K562 (cell line): ENCODE data around the gene LDB1. TPM values are rescaled to one million over a fixed set of nuclear protein-coding genes. Genes with fewer than 3 reads are reported as not detected.

ENCODE experiments used
- CREB1 ChIP-seq, 2 experiments: sonication (generic) in 1 of 2; formaldehyde crosslinking in 1 of 2; IDR thresholded peaks; 2 replicates each; pipeline versions ENCODE4 v1.6.1 to v1.8.0; 2012 to 2022; ENCODE audit warnings: inconsistent platforms in 1 of 2, mild to moderate bottlenecking in 1 of 2, missing genetic modification reagents in 1 of 2, moderate library complexity in 1 of 2
- KLF10 ChIP-seq: fragments of 250-450 bp; sonication (Bioruptor Pico); IDR thresholded peaks from 2 replicates; pipeline ENCODE4 v1.6.1; 2021; ENCODE audit warnings: matching md5 sums
- TCFL5 ChIP-seq: fragments of 250-450 bp; sonication (Bioruptor Pico); conservative IDR thresholded peaks from 2 replicates; pipeline ENCODE4 v1.6.1; 2021; ENCODE audit warnings: mild to moderate bottlenecking, moderate library complexity, matching md5 sums
- polyA plus RNA-seq, 8 experiments: library from polyadenylated mRNA; depleted of rRNA in 4 of 8; stranded (reverse) in 5 of 8; unstranded in 3 of 8; fragments of >200 nt; fragmentation: Nextera tagmentation in 2 of 8; fragmentation: Illumina TruSeq in 1 of 8; extraction: Ambion mirVana in 2 of 8; extraction: Trizol in 1 of 8; gene quantifications; 2 replicates each; pipeline versions ENCODE4 v1.2.1 to v1.2.3, GENCODE V29; 2011 to 2014; ENCODE audit warnings: inconsistent platforms in 1 of 8, missing spikeins in 1 of 8
- total RNA-seq, 7 experiments: library from RNA; depleted of rRNA in 6 of 7; stranded (reverse); fragments of >200 nt in 6 of 7; fragmentation: Illumina TruSeq in 2 of 7; extraction: Trizol in 2 of 7; gene quantifications; 2 replicates each; pipeline versions ENCODE4 v1.2.1 to v1.2.3, GENCODE V29; 2011 to 2021; ENCODE audit warnings: low replicate concordance in 1 of 7
- TF ChIP-seq, protein P1 (sequence below): fragments of 450-650 bp; IDR thresholded peaks from 2 replicates; pipeline ENCODE4 v1.6.1; 2016; ENCODE audit warnings: borderline replicate concordance
- TF ChIP-seq, protein P2 (sequence below): fragments of 250-450 bp; sonication (Bioruptor Pico); IDR thresholded peaks from 2 replicates; pipeline ENCODE4 v1.5.0; 2021
- TF ChIP-seq, protein P3 (sequence below), 3 experiments: fragments of 200-800 bp in 1 of 3; fragments of 250-450 bp in 1 of 3; fragments of 450-650 bp in 1 of 3; sonication (Bioruptor Pico) in 1 of 3; sonication (Bioruptor generic) in 1 of 3; formaldehyde crosslinking in 1 of 3; IDR thresholded peaks; 2 replicates each; pipeline versions ENCODE4 v1.6.1 to v1.8.0; 2016 to 2022; ENCODE audit warnings: mild to moderate bottlenecking in 2 of 3, missing genetic modification characterization in 2 of 3, missing compliant biosample characterization in 1 of 3, moderate library complexity in 1 of 3
- TF ChIP-seq, protein P4 (sequence below): fragments of 450-650 bp; IDR thresholded peaks from 2 replicates; pipeline ENCODE4 v1.6.1; 2017; ENCODE audit warnings: antibody characterized with exemption, mild to moderate bottlenecking
- TF ChIP-seq, protein P5 (sequence below): sonication (generic); formaldehyde crosslinking; IDR thresholded peaks from 2 replicates; pipeline ENCODE4 v1.8.0; 2022; ENCODE audit warnings: mild to moderate bottlenecking, missing genetic modification reagents, borderline replicate concordance
- TF ChIP-seq, protein P6 (sequence below): sonication (generic); IDR thresholded peaks from 2 replicates; pipeline ENCODE4 v1.6.1; 2016

Gene LDB1
- total and polyA plus RNA-seq, 9 of the 15 experiments (the other 6 are each of a cell fraction or from before 2014, with no cell fraction given) = 1.9 to 137 (median 105) TPM

DNA sequence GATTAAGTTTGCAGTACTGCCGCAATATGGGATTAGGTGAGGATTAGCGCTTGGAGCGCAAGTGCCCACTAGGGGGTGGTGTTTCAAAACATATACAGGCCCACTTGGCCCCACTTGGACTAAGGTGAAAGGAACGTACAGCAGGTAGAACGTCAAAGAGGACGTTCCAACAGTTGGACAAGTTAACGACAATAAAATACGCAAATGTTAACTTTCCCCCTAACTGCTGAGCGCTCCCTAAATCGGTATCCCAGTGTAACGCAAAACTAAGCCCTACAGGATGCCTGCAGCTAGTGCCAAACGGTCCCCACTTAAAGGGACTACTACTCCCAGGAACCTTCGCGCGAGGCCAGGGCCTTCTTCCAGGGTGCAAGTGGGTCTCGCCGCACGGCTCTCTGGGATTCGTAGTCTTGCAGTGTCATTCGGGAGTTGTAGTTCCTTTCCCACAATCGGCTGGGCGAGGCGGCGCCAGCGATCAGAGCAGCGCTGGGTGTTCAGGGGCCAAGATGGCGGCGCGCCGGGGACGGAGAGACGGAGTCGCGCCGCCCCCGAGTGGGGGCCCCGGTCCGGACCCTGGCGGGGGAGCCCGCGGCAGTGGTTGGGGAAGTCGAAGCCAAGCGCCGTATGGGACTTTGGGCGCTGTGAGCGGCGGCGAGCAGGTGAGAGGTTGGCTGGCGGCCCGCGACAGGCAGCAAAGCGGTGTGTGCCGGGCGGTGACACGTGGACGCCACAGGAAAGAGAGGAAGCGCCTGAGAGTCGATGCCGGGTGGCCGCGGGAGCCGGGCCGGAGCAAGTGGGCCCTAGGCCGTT lies 12.6 kb upstream of the LDB1 start, which contains the start of gene PPRC1 (continued):
- TF ChIP-seq, protein P1, sequence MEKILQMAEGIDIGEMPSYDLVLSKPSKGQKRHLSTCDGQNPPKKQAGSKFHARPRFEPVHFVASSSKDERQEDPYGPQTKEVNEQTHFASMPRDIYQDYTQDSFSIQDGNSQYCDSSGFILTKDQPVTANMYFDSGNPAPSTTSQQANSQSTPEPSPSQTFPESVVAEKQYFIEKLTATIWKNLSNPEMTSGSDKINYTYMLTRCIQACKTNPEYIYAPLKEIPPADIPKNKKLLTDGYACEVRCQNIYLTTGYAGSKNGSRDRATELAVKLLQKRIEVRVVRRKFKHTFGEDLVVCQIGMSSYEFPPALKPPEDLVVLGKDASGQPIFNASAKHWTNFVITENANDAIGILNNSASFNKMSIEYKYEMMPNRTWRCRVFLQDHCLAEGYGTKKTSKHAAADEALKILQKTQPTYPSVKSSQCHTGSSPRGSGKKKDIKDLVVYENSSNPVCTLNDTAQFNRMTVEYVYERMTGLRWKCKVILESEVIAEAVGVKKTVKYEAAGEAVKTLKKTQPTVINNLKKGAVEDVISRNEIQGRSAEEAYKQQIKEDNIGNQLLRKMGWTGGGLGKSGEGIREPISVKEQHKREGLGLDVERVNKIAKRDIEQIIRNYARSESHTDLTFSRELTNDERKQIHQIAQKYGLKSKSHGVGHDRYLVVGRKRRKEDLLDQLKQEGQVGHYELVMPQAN = peak; percentile 94
- no peak for TF ChIP-seq TCFL5 (CRISPR knock-in tag)
- TF ChIP-seq, protein P2, sequence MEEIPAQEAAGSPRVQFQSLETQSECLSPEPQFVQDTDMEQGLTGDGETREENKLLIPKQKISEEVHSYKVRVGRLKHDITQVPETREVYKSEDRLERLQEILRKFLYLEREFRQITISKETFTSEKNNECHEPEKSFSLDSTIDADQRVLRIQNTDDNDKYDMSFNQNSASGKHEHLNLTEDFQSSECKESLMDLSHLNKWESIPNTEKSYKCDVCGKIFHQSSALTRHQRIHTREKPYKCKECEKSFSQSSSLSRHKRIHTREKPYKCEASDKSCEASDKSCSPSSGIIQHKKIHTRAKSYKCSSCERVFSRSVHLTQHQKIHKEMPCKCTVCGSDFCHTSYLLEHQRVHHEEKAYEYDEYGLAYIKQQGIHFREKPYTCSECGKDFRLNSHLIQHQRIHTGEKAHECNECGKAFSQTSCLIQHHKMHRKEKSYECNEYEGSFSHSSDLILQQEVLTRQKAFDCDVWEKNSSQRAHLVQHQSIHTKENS = no peak
- peak; percentile 28; the same call in 1 of the 2 replicates for TF ChIP-seq CREB1 (IDR thresholded peaks at IDR 0.05)
- TF ChIP-seq CREB1 (CRISPR knock-in tag; IDR thresholded peaks at IDR 0.05) = peak; percentile 59; the same call in 1 of the 2 replicates
- TF ChIP-seq, protein P3, sequence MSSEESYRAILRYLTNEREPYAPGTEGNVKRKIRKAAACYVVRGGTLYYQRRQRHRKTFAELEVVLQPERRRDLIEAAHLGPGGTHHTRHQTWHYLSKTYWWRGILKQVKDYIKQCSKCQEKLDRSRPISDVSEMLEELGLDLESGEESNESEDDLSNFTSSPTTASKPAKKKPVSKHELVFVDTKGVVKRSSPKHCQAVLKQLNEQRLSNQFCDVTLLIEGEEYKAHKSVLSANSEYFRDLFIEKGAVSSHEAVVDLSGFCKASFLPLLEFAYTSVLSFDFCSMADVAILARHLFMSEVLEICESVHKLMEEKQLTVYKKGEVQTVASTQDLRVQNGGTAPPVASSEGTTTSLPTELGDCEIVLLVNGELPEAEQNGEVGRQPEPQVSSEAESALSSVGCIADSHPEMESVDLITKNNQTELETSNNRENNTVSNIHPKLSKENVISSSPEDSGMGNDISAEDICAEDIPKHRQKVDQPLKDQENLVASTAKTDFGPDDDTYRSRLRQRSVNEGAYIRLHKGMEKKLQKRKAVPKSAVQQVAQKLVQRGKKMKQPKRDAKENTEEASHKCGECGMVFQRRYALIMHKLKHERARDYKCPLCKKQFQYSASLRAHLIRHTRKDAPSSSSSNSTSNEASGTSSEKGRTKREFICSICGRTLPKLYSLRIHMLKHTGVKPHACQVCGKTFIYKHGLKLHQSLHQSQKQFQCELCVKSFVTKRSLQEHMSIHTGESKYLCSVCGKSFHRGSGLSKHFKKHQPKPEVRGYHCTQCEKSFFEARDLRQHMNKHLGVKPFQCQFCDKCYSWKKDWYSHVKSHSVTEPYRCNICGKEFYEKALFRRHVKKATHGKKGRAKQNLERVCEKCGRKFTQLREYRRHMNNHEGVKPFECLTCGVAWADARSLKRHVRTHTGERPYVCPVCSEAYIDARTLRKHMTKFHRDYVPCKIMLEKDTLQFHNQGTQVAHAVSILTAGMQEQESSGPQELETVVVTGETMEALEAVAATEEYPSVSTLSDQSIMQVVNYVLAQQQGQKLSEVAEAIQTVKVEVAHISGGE (CRISPR knock-in tag; IDR thresholded peaks at IDR 0.05) = peak in 1 of 3 experiments; percentile 95; a peak in 2 of 6 replicates
- TF ChIP-seq, protein P4, sequence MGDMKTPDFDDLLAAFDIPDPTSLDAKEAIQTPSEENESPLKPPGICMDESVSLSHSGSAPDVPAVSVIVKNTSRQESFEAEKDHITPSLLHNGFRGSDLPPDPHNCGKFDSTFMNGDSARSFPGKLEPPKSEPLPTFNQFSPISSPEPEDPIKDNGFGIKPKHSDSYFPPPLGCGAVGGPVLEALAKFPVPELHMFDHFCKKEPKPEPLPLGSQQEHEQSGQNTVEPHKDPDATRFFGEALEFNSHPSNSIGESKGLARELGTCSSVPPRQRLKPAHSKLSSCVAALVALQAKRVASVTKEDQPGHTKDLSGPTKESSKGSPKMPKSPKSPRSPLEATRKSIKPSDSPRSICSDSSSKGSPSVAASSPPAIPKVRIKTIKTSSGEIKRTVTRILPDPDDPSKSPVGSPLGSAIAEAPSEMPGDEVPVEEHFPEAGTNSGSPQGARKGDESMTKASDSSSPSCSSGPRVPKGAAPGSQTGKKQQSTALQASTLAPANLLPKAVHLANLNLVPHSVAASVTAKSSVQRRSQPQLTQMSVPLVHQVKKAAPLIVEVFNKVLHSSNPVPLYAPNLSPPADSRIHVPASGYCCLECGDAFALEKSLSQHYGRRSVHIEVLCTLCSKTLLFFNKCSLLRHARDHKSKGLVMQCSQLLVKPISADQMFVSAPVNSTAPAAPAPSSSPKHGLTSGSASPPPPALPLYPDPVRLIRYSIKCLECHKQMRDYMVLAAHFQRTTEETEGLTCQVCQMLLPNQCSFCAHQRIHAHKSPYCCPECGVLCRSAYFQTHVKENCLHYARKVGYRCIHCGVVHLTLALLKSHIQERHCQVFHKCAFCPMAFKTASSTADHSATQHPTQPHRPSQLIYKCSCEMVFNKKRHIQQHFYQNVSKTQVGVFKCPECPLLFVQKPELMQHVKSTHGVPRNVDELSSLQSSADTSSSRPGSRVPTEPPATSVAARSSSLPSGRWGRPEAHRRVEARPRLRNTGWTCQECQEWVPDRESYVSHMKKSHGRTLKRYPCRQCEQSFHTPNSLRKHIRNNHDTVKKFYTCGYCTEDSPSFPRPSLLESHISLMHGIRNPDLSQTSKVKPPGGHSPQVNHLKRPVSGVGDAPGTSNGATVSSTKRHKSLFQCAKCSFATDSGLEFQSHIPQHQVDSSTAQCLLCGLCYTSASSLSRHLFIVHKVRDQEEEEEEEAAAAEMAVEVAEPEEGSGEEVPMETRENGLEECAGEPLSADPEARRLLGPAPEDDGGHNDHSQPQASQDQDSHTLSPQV = peak; percentile 80
- TF ChIP-seq, protein P5, sequence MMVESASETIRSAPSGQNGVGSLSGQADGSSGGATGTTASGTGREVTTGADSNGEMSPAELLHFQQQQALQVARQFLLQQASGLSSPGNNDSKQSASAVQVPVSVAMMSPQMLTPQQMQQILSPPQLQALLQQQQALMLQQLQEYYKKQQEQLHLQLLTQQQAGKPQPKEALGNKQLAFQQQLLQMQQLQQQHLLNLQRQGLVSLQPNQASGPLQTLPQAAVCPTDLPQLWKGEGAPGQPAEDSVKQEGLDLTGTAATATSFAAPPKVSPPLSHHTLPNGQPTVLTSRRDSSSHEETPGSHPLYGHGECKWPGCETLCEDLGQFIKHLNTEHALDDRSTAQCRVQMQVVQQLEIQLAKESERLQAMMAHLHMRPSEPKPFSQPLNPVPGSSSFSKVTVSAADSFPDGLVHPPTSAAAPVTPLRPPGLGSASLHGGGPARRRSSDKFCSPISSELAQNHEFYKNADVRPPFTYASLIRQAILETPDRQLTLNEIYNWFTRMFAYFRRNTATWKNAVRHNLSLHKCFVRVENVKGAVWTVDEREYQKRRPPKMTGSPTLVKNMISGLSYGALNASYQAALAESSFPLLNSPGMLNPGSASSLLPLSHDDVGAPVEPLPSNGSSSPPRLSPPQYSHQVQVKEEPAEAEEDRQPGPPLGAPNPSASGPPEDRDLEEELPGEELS (CRISPR knock-in tag) = 0 out of 2 replicates have a peak, but pooled peaks have one; percentile 16
- TF ChIP-seq KLF10 (CRISPR knock-in tag) = no peak
- TF ChIP-seq, protein P6, sequence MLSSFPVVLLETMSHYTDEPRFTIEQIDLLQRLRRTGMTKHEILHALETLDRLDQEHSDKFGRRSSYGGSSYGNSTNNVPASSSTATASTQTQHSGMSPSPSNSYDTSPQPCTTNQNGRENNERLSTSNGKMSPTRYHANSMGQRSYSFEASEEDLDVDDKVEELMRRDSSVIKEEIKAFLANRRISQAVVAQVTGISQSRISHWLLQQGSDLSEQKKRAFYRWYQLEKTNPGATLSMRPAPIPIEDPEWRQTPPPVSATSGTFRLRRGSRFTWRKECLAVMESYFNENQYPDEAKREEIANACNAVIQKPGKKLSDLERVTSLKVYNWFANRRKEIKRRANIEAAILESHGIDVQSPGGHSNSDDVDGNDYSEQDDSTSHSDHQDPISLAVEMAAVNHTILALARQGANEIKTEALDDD = no peak
